Heart left ventricle (tissue), 16 donors: ENCODE results near the gene RIOK2. TPM values are rescaled to one million over a fixed set of nuclear protein-coding genes. Genes with fewer than 3 reads are reported as not detected.

Source experiments
- ATAC-seq, 4 donors: fragments of 200-7000 bp; cut with Tn5 transposase; one replicate each; pipeline ENCODE4 v1.9.1; 2020 to 2022; ENCODE audit warnings: moderate library complexity in 4 of 4, mild to moderate bottlenecking in 3 of 4, moderate number of reproducible peaks in 1 of 4
- DNase-seq, 5 donors: peaks; one replicate each; pipeline ENCODE4 v3.0.0-alpha.2; 2020
- H3K27ac ChIP-seq, 12 donors: fragments of 200-600 bp; sonication (generic) in 4 of 12; one replicate each; pipeline versions ENCODE4 v1.5.0 to v1.8.0; 2016 to 2022; ENCODE audit warnings: mild to moderate bottlenecking in 2 of 12
- H3K27me3 ChIP-seq, 9 donors: fragments of 200-600 bp; sonication (generic) in 2 of 9; one replicate each; pipeline versions ENCODE4 v1.5.1 to v1.8.0; 2016 to 2022; ENCODE audit warnings: mild to moderate bottlenecking in 3 of 9
- H3K36me3 ChIP-seq, 9 donors: fragments of 200-600 bp; sonication (generic) in 2 of 9; one replicate each; pipeline versions ENCODE4 v1.5.0 to v1.8.0; 2018 to 2022; ENCODE audit warnings: mild to moderate bottlenecking in 2 of 9
- H3K4me1 ChIP-seq, 12 donors: fragments of 200-600 bp; sonication (generic) in 4 of 12; one replicate each; pipeline versions ENCODE4 v1.5.0 to v1.8.0; 2016 to 2022; ENCODE audit warnings: mild to moderate bottlenecking in 3 of 12
- H3K4me3 ChIP-seq, 12 donors: fragments of 200-600 bp; sonication (generic) in 4 of 12; one replicate each; pipeline versions ENCODE4 v1.5.0 to v1.8.0; 2017 to 2022; ENCODE audit warnings: mild to moderate bottlenecking in 9 of 12, moderate library complexity in 4 of 12
- H3K9me3 ChIP-seq, 12 donors: fragments of 200-600 bp; sonication (generic) in 4 of 12; one replicate each; pipeline versions ENCODE4 v1.5.0 to v1.8.0; 2016 to 2022; ENCODE audit warnings: mild to moderate bottlenecking in 1 of 12
- CTCF ChIP-seq, 12 donors: fragments of 200-600 bp; sonication (generic) in 4 of 12; IDR thresholded peaks; one replicate each; pipeline versions ENCODE4 v1.5.0 to v1.8.0; 2018 to 2022; ENCODE audit warnings: antibody characterized with exemption in 12 of 12, mild to moderate bottlenecking in 5 of 12
- POLR2A ChIP-seq, 2 donors: fragments of 450-650 bp; IDR thresholded peaks; one replicate each; pipeline ENCODE4 v1.6.1; 2017; ENCODE audit warnings: antibody characterized with exemption in 2 of 2, mild to moderate bottlenecking in 2 of 2, moderate library complexity in 2 of 2
- WGBS, 4 donors: extraction: QIAGEN DNeasy Blood & Tissue Kit in 2 of 4; methylation state at CpG; one replicate each; pipeline versions ENCODE4 v1.1.5 to v1.1.7; 2013 to 2018; 5-methylcytosine and 5-hydroxymethylcytosine counted together
- intact Hi-C, 10 donors: fragments of 100-400 bp; cut with DNase I; formaldehyde crosslinking; loops; one replicate each; pipeline versions ENCODE4 v1.11.1 to v1.14.2; 2022
- polyA plus RNA-seq, 2 donors: library from polyadenylated mRNA; stranded (reverse); fragments of 200-250 nt; gene quantifications; one replicate each; pipeline ENCODE4 v1.2.3, GENCODE V29; 2013
- total RNA-seq, 9 donors: library from RNA; depleted of rRNA in 2 of 9; stranded (reverse); fragments of >200 nt in 2 of 9; fragmentation: NEBNext Ultra II Directional in 3 of 9; extraction: Animal tissue kit (Norgen Biotek cat#: 25700) in 3 of 9; gene quantifications; one replicate each; pipeline versions ENCODE4 v1.1.0 to v1.2.4, GENCODE V29; 2016 to 2023
- donor health status: ischemic (EF 13 %, LVEDD 7.1; RV severe dilation, severe dysfunction).
- donor health status: healthy with polysubstance abuse.
- donor health status: DM: no; HTN: yes; CAD: no.
- donor health status: DM: no; HTN: no; CAD: no.
- donor health status: ischemic (EF 25% LVEDD 6.9; RV normal size, moderate dysfunction).
- donor health status: ischemic (EF 25% LVEDD 5.7; RV mildly dilated, moderate dysfunction).
- donor health status: healthy.
- donor health status: DM: yes; HTN: yes; CAD: no.
- donor health status: ischemic (EF 35%, LVEDD 5.7; RV mildly dilated, moderate dysfunction).
- donor health status: nonischemic (EF 11% LVEDD 7.7; RV severe dilation, severe dysfunction).
- donor health status: DM: yes; HTN: yes; CAD: no.
- donor health status: PGD.
- donor health status: ischemic (EF 29% LVEDD 5.4; RV normal size, mild dysfunction).
- donor health status: nonischemic (EF 23%, LVEDD 6.1; RV moderate dilation, normal function).

RIOK2 gene
- total and polyA plus RNA-seq, 11 donors: 8.2 to 23.6 (median 16.9) TPM

DNA sequence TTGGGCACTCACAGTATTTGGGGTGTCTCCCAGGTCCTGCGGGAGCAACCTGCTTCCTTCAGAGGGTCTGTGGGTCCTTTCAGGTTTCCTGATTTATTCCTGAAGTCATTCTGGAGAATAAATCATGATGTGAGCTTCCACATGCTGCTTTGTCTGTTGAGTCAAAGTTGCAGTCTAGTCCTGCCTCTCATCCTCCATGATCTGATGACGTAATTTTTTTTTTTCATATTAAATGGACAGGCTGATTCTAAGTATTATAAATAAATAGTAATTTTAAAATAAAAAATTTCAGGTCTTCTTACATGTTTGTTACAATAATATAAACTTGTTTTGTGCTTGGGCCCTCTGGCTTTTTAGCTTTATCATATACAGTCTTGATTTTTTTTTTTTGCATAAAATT lies 26.3 kb upstream of the RIOK2 start:
- no peak for DNase-seq
- no peaks in the 10 kb centered on the region for H3K36me3 ChIP-seq
- 79 to 95% (median 92%) methylated on average over 2 of the region's 2 CpGs for WGBS, 4 donors

GRCh38 chr5:97208714-97209113 lies 25.7 kb upstream of the RIOK2 start:
- TF ChIP-seq CTCF (IDR thresholded peaks at IDR 0.05) (no peak), POLR2A (IDR thresholded peaks at IDR 0.05) (no peak)
- intact Hi-C loops: no loop called here
- no peaks in the 10 kb centered on the region for H3K4me1 ChIP-seq
- H3K36me3 ChIP-seq: no peaks in the 10 kb centered on the region
- no peak for DNase-seq
- WGBS, 4 donors: 69 to 84% (median 74%) methylated on average over 2 of the region's 2 CpGs
- H3K4me3 ChIP-seq: no peak overlapping the region
- peaks cover 0 to 29% (median 4%) of the 10 kb centered on the region in 12 donors for H3K9me3 ChIP-seq
- no peak overlapping the region for H3K27ac ChIP-seq
- no peaks in the 10 kb centered on the region for H3K27me3 ChIP-seq
- ATAC-seq: no peak

More for the DNA sequence above, 26.3 kb upstream of the RIOK2 start:
- intact Hi-C loops: no loop called here
- Histone ChIP-seq H3K27ac (no peak overlapping the region), H3K4me3 (no peak overlapping the region), H3K9me3 (peaks cover 0 to 36% (median 6%) of the 10 kb centered on the region in 12 donors), H3K4me1 (no peaks in the 10 kb centered on the region), H3K27me3 (no peaks in the 10 kb centered on the region)
- TF ChIP-seq CTCF (IDR thresholded peaks at IDR 0.05): no peak
- ATAC-seq: no peak

GRCh38 chr5:97208184-97208713 lies 25.2 kb upstream of the RIOK2 start:
- WGBS, 4 donors: 90 to 97% (median 94%) methylated on average over 6 of the region's 6 CpGs
- ATAC-seq (no peak), DNase-seq (no peak)
- TF ChIP-seq POLR2A (IDR thresholded peaks at IDR 0.05) (no peak), CTCF (IDR thresholded peaks at IDR 0.05) (no peak)
- H3K4me1 ChIP-seq: no peaks in the 10 kb centered on the region
- intact Hi-C loops: no loop called here
- H3K9me3 ChIP-seq: peaks cover 0 to 25% (median 2%) of the 10 kb centered on the region in 12 donors
- H3K36me3 ChIP-seq: no peaks in the 10 kb centered on the region
- H3K27me3 ChIP-seq: no peaks in the 10 kb centered on the region
- no peak overlapping the region for H3K4me3 ChIP-seq
- no peak overlapping the region for H3K27ac ChIP-seq

GRCh38 chr5:97194366-97194765 lies 11.3 kb upstream of the RIOK2 start:
- no peaks in the 10 kb centered on the region for H3K4me1 ChIP-seq
- intact Hi-C loops: no loop called here
- ATAC-seq (peak in 2 of 4 donors; percentile 42 to 59), DNase-seq (no peak)
- H3K27ac ChIP-seq: no peak overlapping the region
- no peaks in the 10 kb centered on the region for H3K36me3 ChIP-seq
- H3K4me3 ChIP-seq: no peak overlapping the region
- no peaks in the 10 kb centered on the region for H3K27me3 ChIP-seq
- no peak for TF ChIP-seq CTCF (IDR thresholded peaks at IDR 0.05)
- no peak for TF ChIP-seq POLR2A (IDR thresholded peaks at IDR 0.05)
- WGBS, 4 donors: 28 to 38% (median 32%) methylated on average over 2 of the region's 2 CpGs
- H3K9me3 ChIP-seq: peaks cover 0 to 16% (median 1%) of the 10 kb centered on the region in 12 donors
